GM12878 (cell line): ENCODE measurements around the gene SLC2A8. TPM values are rescaled to one million over a fixed set of nuclear protein-coding genes. Genes with fewer than 3 reads are reported as not detected.

Experiments used
- ATAC-seq: fragments of 200-7000 bp; cut with Tn5 transposase; 3 replicates; pipeline ENCODE4 v1.9.1; 2020; ENCODE audit warnings: mild to moderate bottlenecking, moderate library complexity
- BruUV-seq: library from RNA; stranded (reverse); fragments of 400-500 nt; replicated peaks from 2 replicates; lab custom pipeline; 2021; lab: Mats Ljungman, UMichigan
- CTCF ChIA-PET: fragments of 300-600 bp; sonication (Branson Sonifier 250); formaldehyde crosslinking; extraction: SDS; loops from one replicate; lab custom pipeline; 2021; ENCODE audit warnings: inconsistent platforms; lab: Yijun Ruan, JAX
- POLR2A ChIA-PET: fragments of 350-600 bp; formaldehyde crosslinking; extraction: SDS; loops from one replicate; lab custom pipeline; 2021; ENCODE audit warnings: inconsistent platforms; lab: Charles Lee
- RAD21 ChIA-PET: fragments of 300-600 bp; sonication (Branson Sonifier 250); formaldehyde crosslinking; loops from one replicate; lab custom pipeline; 2023; ENCODE audit warnings: antibody characterized with exemption; ENCODE audit not compliant: unreplicated experiment; lab: Charles Lee
- SMC1A ChIA-PET: fragments of 300-600 bp; sonication (Branson Sonifier 250); formaldehyde crosslinking; loops from one replicate; lab custom pipeline; 2023; ENCODE audit not compliant: unreplicated experiment, uncharacterized antibody; lab: Charles Lee
- DNase-seq: peaks from one replicate; pipeline ENCODE4 v3.0.0-alpha.2; 2011; ENCODE audit warnings: low read depth, low spot score
- FAIRE-seq: peaks from 3 replicates; lab custom pipeline; 2011; peaks lifted over from hg19 to GRCh38; lab: Jason Lieb, UNC
- H2AFZ ChIP-seq: 2 replicates; pipeline ENCODE4 v1.6.0; 2011; ENCODE audit warnings: low read depth, low read length, control low read depth; ENCODE audit not compliant: control insufficient read depth
- H3K27ac ChIP-seq: 2 replicates; pipeline ENCODE4 v1.5.1; 2011; ENCODE audit warnings: control low read depth; ENCODE audit not compliant: control insufficient read depth, insufficient read depth
- H3K27me3 ChIP-seq, 2 experiments: replicated peaks in 1 of 2; 2 replicates each; pipeline versions ENCODE4 v1.6.0 to v1.6.1; 2011; ENCODE audit warnings: low read length in 1 of 2; ENCODE audit not compliant: control insufficient read depth in 2 of 2, insufficient read depth in 2 of 2
- H3K36me3 ChIP-seq, 2 experiments: 2 replicates each; pipeline ENCODE4 v1.5.1; 2011; ENCODE audit warnings: low read length in 1 of 2; ENCODE audit not compliant: control insufficient read depth in 2 of 2, insufficient read depth in 2 of 2
- H3K4me1 ChIP-seq: 2 replicates; pipeline ENCODE4 v1.6.1; 2011; ENCODE audit warnings: mild to moderate bottlenecking, low read length, moderate library complexity, mixed read lengths; ENCODE audit not compliant: control insufficient read depth, insufficient read depth
- H3K4me2 ChIP-seq: 2 replicates; pipeline ENCODE4 v1.6.0; 2011; ENCODE audit warnings: control low read depth; ENCODE audit not compliant: control insufficient read depth, insufficient read depth
- H3K4me3 ChIP-seq: fragments of 200-600 bp; sonication (generic); 2 replicates; pipeline ENCODE4 v1.5.1; 2016
- H3K79me2 ChIP-seq: 2 replicates; pipeline ENCODE4 v1.6.0; 2011; ENCODE audit warnings: low read length; ENCODE audit not compliant: control insufficient read depth, insufficient read depth
- H3K9ac ChIP-seq: 2 replicates; pipeline ENCODE4 v1.8.0; 2011; ENCODE audit warnings: low read length, control low read depth, mixed read lengths; ENCODE audit not compliant: control insufficient read depth, insufficient read depth
- H3K9me3 ChIP-seq: replicated peaks from 3 replicates; pipeline ENCODE4 v1.5.1; 2011; ENCODE audit warnings: mild to moderate bottlenecking, low read length; ENCODE audit not compliant: control insufficient read depth, insufficient read depth
- H4K20me1 ChIP-seq: 2 replicates; pipeline ENCODE4 v1.6.0; 2011; ENCODE audit not compliant: control insufficient read depth, insufficient read depth
- E4F1 ChIP-seq: fragments of 450-650 bp; IDR thresholded peaks from 2 replicates; pipeline ENCODE4 v1.6.1; 2018; ENCODE audit warnings: borderline replicate concordance, mild to moderate bottlenecking; ENCODE audit not compliant: partially characterized antibody
- HCFC1 ChIP-seq: fragments of 150-350 bp; IDR thresholded peaks from 2 replicates; pipeline ENCODE4 v1.6.1; 2014; ENCODE audit warnings: low read length
- MAX ChIP-seq: IDR thresholded peaks from 2 replicates; pipeline ENCODE4 v1.6.1; 2012; ENCODE audit warnings: low read depth, low read length, improper control_type of control experiment
- MYB ChIP-seq: fragments of 150-350 bp; IDR thresholded peaks from 2 replicates; pipeline ENCODE4 v1.6.1; 2014; ENCODE audit warnings: mild to moderate bottlenecking, low read depth, low read length, borderline replicate concordance
- NR2C2 ChIP-seq: IDR thresholded peaks from 2 replicates; pipeline ENCODE4 v1.6.1; 2011; ENCODE audit warnings: borderline replicate concordance, low read depth; ENCODE audit not compliant: control insufficient read depth, insufficient read length
- PAX5 ChIP-seq: IDR thresholded peaks from 2 replicates; pipeline ENCODE4 v1.6.1; 2011; ENCODE audit warnings: low read depth, low read length, borderline replicate concordance
- RAD21 ChIP-seq: IDR thresholded peaks from 2 replicates; pipeline ENCODE4 v1.6.1; 2011; ENCODE audit warnings: mild to moderate bottlenecking, low read depth, low read length, moderate library complexity; ENCODE audit not compliant: insufficient read depth
- RFX5 ChIP-seq: IDR thresholded peaks from 2 replicates; pipeline ENCODE4 v1.6.1; 2011; ENCODE audit warnings: low read depth, low read length, improper control_type of control experiment
- SMARCA5 ChIP-seq: fragments of 450-650 bp; IDR thresholded peaks from 2 replicates; pipeline ENCODE4 v1.6.1; 2017; ENCODE audit warnings: mild to moderate bottlenecking
- SMC3 ChIP-seq: IDR thresholded peaks from 2 replicates; pipeline ENCODE4 v1.6.1; 2011; ENCODE audit warnings: low read length, improper control_type of control experiment, borderline replicate concordance
- SPI1 ChIP-seq: IDR thresholded peaks from 2 replicates; pipeline ENCODE4 v1.6.1; 2011; ENCODE audit warnings: low read depth, mild to moderate bottlenecking, low read length, moderate library complexity, borderline replicate concordance; ENCODE audit not compliant: insufficient read depth
- SUZ12 ChIP-seq: fragments of 200-600 bp; sonication (generic); IDR thresholded peaks from one replicate; pipeline ENCODE4 v1.6.1; 2018; ENCODE audit warnings: antibody characterized with exemption, mild to moderate bottlenecking; ENCODE audit not compliant: unreplicated experiment
- TCF7 ChIP-seq: IDR thresholded peaks from 2 replicates; pipeline ENCODE4 v1.6.1; 2014; ENCODE audit warnings: antibody characterized with exemption, borderline replicate concordance
- ZBTB40 ChIP-seq: fragments of 450-650 bp; IDR thresholded peaks from 2 replicates; pipeline ENCODE4 v1.6.1; 2016; ENCODE audit warnings: mild to moderate bottlenecking, moderate library complexity, borderline replicate concordance
- WGBS: methylation state at CpG from one replicate; pipeline ENCODE4 v1.1.6; 2016; ENCODE audit warnings: low lambda C conversion rate; ENCODE audit not compliant: insufficient replicate concordance, insufficient coverage; ENCODE audit errors: missing lambda C conversion rate; 5-methylcytosine and 5-hydroxymethylcytosine counted together
- in situ Hi-C: fragments of 300-500 bp; cut with MboI; formaldehyde crosslinking; loops from 9 replicates; pipeline ENCODE4 v1.14.3; 2018; ENCODE audit warnings: mixed read lengths
- intact Hi-C: fragments of 100-400 bp; cut with micrococcal nuclease; formaldehyde crosslinking; loops from one replicate; pipeline ENCODE4 v1.14.2; 2022; ENCODE audit not compliant: unreplicated experiment
- polyA plus RNA-seq, 11 experiments: library from polyadenylated mRNA; depleted of rRNA in 4 of 11; unstranded in 6 of 11; stranded (reverse) in 5 of 11; fragments of >200 nt; fragmentation: Nextera tagmentation in 4 of 11; fragmentation: Illumina TruSeq in 1 of 11; extraction: Ambion mirVana in 4 of 11; extraction: Trizol in 1 of 11; gene quantifications; 1 replicate in 1 of 11; 2 replicates in 10 of 11; pipeline versions ENCODE4 v1.2.1 to v1.2.3, GENCODE V29; 2011 to 2016; ENCODE audit warnings: inconsistent platforms in 2 of 11, missing spikeins in 2 of 11, low read depth in 1 of 11
- total RNA-seq, 4 experiments: library from RNA; depleted of rRNA in 3 of 4; stranded (reverse); fragments of >200 nt in 3 of 4; fragmentation: Illumina TruSeq in 1 of 4; extraction: Trizol in 1 of 4; gene quantifications; 2 replicates each; pipeline versions ENCODE4 v1.2.1 to v1.2.3, GENCODE V29; 2013 to 2021
- TF ChIP-seq, protein P1 (sequence below): IDR thresholded peaks from 2 replicates; pipeline ENCODE4 v1.6.1; 2011; ENCODE audit warnings: low read depth, mild to moderate bottlenecking, low read length, moderate library complexity, borderline replicate concordance; ENCODE audit errors: extremely low read depth

SLC2A8 gene
- total and polyA plus RNA-seq, 10 of the 15 experiments (the other 5 are each of a cell fraction or from before 2014, with no cell fraction given) = 0.31 to 22.7 (median 10.0) TPM

GRCh38 chr9:127397646-127398274, 791 bp downstream of the SLC2A8 start:
- peak; percentile 9 for ATAC-seq
- peak overlapping the region; percentile 60 for H3K27ac ChIP-seq
- DNase-seq = no peak
- BruUV-seq = no TSS peak
- FAIRE-seq = no peak
- H3K4me1 ChIP-seq = peaks cover 9% of the 10 kb centered on the region
- H2AFZ ChIP-seq = peak overlapping the region; percentile 73
- 8% methylated on average over 32 of the region's 55 CpGs for WGBS
- H3K9me3 ChIP-seq = no peaks in the 10 kb centered on the region
- intact Hi-C loops (loop anchor here (2.0 to 5.0 kb wide), 3 partner anchors 85 to 455 kb away; no protein-coding TSS in a partner anchor), in situ Hi-C loops (loop anchor here (5.0 kb wide), 1 partner anchor 180 kb away; no protein-coding TSS in a partner anchor)
- SMC1A ChIA-PET = interaction anchor here (1.4 to 1.7 kb wide), 6 partner anchors 9 to 456 kb away, joined by 4 to 16 read pairs (median 6); no protein-coding TSS in a partner anchor
- peak overlapping the region; percentile 89 for H3K4me3 ChIP-seq
- no peaks in the 10 kb centered on the region for H4K20me1 ChIP-seq
- peak overlapping the region; percentile 67; the same call in 1 of the 2 replicates for H3K9ac ChIP-seq
- peak overlapping the region; percentile 93 for H3K4me2 ChIP-seq
- H3K79me2 ChIP-seq = peaks cover 9% of the 10 kb centered on the region
- CTCF ChIA-PET = interaction anchor here (0.7 to 3.6 kb wide), 13 partner anchors 10 to 178 kb away, joined by 3 to 25 read pairs (median 4); no protein-coding TSS in a partner anchor
- RAD21 ChIA-PET = interaction anchor here (0.7 to 1.9 kb wide), 11 partner anchors 8 to 183 kb away, joined by 3 to 17 read pairs (median 4); no protein-coding TSS in a partner anchor
- POLR2A ChIA-PET = interaction anchor here (0.6 to 1.6 kb wide), 7 partner anchors 19 to 417 kb away, joined by 3 to 18 read pairs (median 5); partner anchors contain the start of genes LRSAM1, RPL12 and ZNF79
- no peaks in the 10 kb centered on the region for H3K27me3 ChIP-seq
- no peaks in the 10 kb centered on the region; a peak in 2 of 4 replicates for H3K36me3 ChIP-seq
- no peak for TF ChIP-seq PAX5
- TF ChIP-seq HCFC1 = no peak
- TF ChIP-seq SUZ12 = no peak
- 0 out of 2 replicates have a peak, but pooled peaks have one; percentile 30 for TF ChIP-seq SMARCA5
- TF ChIP-seq MAX = 0 out of 2 replicates have a peak, but pooled peaks have one; percentile 20
- no peak for TF ChIP-seq ZBTB40
- peak; percentile 69 for TF ChIP-seq RAD21
- TF ChIP-seq SPI1 = no peak
- TF ChIP-seq, protein P1, sequence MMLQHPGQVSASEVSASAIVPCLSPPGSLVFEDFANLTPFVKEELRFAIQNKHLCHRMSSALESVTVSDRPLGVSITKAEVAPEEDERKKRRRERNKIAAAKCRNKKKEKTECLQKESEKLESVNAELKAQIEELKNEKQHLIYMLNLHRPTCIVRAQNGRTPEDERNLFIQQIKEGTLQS = no peak
- no peak for TF ChIP-seq RFX5
- TF ChIP-seq E4F1 = no peak
- TF ChIP-seq MYB = no peak
- TF ChIP-seq SMC3 = peak; percentile 79
- no peak for TF ChIP-seq NR2C2
- no peak for TF ChIP-seq TCF7
